GM19238 (cell line): Measurements from ENCODE around the gene SPO11.
A peak's percentile ranks its signal among the peaks of the same experiment; 100 is the strongest.

Experiments used
- DNase-seq: peaks from one replicate; pipeline ENCODE4 v3.0.0; 2011; ENCODE audit warnings: low spot score; ENCODE audit not compliant: insufficient read length

Gene SPO11

GRCh38 chr20:57374931-57375651 lies 45.5 kb downstream of the SPO11 start:
- no peak for DNase-seq

DNA sequence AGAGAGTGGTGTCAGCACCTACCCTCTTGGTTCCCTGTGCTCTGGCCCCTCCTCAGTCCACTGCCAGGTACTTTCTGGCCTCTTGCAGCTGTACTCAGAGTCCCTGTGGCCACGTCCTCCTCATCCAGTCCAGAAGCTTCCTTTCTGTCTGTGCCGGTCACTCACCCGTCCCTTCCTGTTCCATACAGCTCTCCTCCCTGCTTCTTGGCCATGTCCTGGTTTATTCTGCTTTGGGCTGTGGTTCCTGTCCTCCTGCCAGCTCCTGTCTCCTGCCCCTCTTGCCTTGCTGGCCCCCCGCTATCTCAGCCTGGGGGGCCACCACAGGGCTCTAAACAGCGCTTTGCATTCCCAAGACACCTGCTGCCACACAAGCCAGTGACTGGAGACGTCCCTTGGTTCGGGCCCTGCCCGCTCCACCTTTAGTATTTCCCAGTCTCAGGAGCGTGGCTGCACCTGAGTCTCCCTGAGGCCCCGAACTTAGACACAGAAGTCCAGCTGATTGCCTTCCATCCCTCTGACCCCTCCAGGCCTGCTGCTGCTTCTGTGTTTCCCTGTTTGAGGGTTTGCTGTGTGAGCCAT lies 46.1 kb downstream of the SPO11 start:
- DNase-seq = no peak

DNA sequence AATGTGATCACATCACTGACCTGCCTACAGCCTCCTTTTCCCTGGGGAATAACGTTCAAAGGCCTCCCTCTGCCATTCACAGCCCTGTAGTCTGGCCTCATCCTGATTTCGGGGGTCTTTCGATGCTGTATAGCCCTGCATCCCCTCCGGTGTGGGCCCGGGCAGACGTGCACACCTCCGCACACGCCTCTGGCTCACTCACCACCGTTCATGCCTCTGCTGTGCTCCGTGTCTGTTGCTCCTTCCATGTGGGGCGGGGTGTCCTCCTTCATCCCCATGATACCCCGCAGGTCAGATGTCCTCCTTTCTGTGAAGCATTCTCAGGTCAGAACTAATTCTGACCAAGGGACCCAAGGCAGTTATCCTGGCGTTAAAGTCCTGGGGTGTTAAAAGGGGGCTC lies 47.7 kb downstream of the SPO11 start:
- no peak for DNase-seq

- no peak for DNase-seq
Measured at GRCh38 chr20:57378107-57378506, 48.5 kb downstream of the SPO11 start.

GRCh38 chr20:57378646-57379262 lies 49.2 kb downstream of the SPO11 start:
- DNase-seq = no peak

GRCh38 chr20:57379263-57379647 lies 49.7 kb downstream of the SPO11 start:
- DNase-seq = no peak

- DNase-seq = no peak
Measured at GRCh38 chr20:57380081-57380750, 50.6 kb downstream of the SPO11 start.

DNA sequence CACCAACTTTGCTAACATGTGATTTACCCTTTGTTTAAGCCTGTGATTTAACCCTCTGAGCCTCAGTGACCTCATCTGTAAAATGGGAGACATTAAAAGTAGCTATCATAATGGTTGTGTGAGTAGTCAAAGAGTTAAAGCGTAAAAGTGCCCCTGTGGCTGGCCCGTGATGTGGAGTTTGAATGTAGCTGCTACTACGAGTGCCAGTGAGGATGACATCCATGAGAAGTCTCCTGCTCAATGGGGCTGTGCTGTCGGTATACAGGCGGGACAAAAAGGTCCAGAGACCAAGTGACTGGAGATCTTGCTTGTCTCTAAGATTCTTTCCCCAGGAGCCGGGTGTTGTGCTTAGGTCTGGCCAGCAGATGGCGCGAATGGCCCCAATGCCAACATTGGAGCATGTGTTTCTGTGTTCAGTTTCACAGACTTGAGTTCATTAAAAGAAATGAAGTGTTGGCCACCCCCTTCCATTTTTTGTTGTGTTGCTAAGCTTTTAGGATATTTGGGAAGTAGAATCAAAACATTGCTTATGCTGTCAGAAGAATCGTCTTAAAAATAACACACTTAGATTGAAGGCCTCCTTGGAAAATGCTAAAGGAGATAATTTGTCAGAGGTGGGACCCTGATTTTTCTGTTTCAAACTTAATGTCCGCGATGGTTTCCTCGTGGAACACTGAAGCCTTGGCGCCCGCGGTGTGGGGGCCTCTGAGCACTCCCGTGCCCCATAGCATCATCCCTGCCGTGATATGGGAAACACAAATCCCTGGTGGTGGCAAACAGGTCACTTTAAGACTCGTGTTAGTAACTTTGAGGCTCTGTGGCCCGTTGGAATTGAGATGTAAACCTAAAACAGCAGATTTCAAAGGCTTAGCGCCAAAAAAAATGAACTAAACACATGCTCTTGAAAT lies 52.2 kb downstream of the SPO11 start:
- peak; percentile 78 for DNase-seq

DNA sequence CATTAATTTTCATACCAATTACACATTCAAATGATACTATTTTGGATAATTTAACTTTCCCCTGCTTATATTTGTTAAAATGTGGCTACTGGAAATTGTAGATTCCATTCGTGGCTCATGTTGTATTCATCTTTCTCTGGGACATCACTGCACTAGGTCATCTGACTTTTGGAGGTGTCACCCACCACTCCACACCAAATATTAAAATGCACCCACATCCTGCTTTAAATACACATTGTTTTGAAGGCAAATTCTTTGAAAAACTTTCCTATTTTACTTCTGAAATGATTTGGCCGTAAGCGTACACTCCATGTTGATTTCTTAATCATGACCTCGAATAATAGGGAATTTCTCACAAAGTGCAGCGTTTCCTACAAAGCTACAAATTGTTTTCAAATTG lies 52.9 kb downstream of the SPO11 start:
- DNase-seq = no peak

GRCh38 chr20:57383447-57384347 lies 54.1 kb downstream of the SPO11 start:
- no peak for DNase-seq

- no peak for DNase-seq
Measured at GRCh38 chr20:57384486-57384885, 54.9 kb downstream of the SPO11 start.

DNA sequence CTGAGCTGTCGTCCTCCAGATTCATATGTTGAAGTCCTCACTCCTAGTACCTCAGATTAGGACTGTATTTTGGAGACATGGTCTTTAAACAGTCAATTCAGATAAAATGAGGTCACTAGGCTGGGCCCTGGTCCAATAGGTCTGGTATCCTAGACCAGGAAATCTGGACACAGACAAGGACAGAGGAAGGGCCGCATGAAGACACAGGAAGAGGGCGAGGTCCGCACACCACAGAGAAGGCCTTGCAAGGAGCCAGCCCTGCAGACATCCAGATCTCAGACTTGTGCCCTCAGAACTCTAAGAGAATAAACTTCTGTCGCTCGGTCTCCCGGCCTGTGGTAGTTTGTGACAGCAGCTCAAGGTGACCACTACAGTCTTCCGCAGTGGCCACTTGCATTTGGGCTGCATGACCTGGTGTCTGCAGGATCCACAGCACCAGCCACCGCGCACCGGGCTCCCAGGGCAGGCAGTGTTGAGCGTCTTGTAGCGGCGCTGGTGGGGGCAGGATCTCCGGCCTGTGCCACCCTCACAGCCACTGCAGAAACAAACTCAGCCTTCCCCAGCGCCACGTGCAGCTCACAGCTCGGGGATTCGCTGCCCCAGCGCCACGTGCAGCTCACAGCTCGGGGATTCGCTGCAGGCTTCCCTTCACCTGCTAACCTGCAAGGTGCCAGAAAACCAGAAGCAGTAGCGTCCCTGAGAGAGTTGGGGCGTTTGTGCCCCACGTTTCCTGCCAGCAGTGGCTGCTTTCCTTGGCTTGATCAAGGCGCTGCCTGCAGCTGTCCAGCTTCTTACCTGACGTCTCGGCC lies 55.6 kb downstream of the SPO11 start:
- no peak for DNase-seq

GRCh38 chr20:57385940-57386339 lies 56.3 kb downstream of the SPO11 start:
- DNase-seq = no peak

GRCh38 chr20:57386762-57387161 lies 57.2 kb downstream of the SPO11 start:
- DNase-seq = no peak

- no peak for DNase-seq
Measured at GRCh38 chr20:57387463-57387862, 57.9 kb downstream of the SPO11 start.

- no peak for DNase-seq
Measured at GRCh38 chr20:57387945-57388371, 58.4 kb downstream of the SPO11 start.

DNA sequence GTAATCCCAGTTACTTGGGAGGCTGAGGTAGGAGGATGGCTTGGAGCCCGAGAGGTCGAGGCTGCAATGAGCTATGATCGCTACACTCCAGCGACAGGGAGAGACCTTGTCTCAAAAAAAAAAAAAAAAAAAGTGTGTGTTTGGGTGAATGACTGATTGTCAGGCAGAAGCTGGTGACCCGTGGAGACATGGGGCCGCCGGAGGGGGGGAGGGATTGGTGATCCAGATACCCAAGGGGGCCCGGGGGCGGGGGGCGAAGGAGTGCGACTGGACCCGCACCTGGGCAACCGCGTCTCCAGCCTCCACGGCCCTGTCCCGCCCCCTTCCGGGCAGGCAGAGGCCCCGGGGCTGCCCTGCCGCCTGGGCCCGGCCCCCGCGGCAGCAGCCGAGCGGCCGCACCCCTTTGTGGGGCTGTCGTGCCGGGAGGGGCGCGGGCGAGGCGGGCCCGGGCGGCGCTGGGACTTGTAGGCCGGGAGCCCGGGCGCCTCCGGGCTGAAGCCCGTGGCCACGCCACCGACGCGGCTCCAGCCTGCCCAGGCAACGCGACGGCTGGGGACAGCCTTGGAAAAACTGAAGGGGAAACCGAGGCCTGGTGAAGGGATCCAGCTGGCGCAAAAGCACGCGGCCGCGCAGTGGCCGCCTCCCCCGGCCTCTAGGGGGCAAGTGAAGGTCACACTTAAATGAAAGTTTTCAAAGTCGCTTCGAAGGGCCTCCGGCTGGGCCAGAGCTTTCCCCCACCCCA lies 59.5 kb downstream of the SPO11 start:
- peak; percentile 66 for DNase-seq

DNA sequence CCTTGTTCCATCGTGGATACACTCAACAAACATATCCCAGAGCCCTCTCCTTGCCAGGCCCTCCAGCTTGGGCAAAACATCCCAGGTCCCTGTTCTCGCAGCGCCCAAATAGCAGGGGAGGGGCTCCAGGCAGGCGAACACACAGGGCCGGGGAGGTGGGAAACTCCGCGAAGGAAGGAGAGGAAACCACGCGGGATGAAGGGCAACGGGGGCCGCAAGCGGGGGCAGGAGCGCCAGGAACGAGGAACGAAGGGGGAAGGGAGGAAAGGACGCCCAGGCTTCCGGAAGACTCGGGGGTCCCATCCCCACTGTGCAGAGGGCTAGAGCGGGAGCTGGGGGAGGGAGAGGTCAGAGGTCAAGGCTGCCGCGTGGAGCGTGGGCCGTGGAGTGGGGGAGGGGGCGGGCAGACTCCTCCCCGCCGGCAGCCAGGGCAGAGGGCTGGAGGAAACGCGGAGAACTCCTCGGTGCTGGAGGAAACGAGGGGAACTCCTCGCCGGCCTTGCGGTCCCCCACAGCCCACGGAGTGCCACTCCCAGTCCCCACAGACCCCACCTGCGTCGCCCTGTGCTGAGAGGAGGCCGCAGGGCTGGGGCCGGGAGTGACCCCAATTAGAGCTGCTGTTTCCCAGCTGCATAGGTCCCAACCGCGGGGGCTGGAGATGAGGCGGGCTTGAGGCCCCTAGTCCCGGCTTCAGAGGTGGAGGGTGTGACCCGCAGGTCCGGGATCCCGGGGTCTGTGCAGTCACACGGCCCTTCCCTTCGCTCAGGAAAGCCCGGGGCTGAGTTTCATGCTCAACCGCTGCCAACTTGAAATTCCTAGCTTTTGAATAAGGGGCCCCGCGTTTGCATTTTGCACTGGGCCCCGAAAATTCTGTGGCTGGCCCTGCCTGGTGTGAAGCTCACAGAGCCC lies 60.3 kb downstream of the SPO11 start:
- peak; percentile 58 for DNase-seq
